ENCODE results near the gene RBCK1.

DNA sequence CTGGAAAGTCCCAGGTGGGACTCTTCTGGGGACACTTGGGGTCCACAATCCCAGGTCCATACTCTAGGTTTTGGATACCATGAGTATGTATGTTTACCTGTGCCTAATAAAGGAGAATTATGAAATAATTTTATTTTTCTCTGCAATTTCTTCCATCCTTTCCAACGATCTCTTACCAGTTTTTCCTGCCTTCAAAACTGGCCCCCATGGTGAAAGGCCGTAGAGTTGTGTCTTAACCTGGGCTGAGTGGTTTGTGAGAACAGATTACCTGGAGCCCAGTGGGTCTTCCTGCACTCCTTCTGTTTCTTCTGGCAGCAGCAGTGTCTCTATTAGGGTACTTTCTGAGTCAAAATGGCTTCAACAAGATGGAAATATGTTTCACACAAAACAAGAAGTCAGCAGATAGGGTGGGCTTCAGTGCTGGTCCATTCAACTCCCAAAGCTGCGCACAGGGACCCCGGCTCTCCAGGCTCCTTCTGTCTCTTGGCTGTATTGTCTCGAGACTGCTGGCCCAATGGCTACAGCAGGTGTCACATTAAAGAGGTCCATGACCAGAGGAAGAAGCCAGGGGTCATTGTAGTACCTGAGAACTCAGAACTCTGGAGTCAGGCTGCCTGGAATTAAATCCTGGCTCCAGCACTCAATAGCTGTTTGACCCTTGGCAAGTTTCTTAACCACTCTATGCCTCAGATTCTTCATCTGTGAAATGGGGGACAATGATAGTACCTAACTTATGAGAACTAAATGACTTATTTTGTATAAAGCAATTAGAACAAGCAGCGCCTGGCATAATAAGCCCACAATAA is 10.5 kb upstream of the RBCK1 start:
- TF ChIP-seq ZSCAN29 (IDR thresholded peaks at IDR 0.05) (no peak), LARP7 (IDR thresholded peaks at IDR 0.05) (no peak), KDM1A (IDR thresholded peaks at IDR 0.05; ENCODE audit: borderline replicate concordance) (no peak), TAF1 (IDR thresholded peaks at IDR 0.05; ENCODE audit: borderline replicate concordance, low read depth, low read length) (no peak), EP300 (IDR thresholded peaks at IDR 0.05; ENCODE audit: borderline replicate concordance in 1 of 2, control insufficient read depth in 1 of 2, low read depth in 2 of 2, low read length in 2 of 2) (no peak), CHD4 (IDR thresholded peaks at IDR 0.05) (no peak), BRCA1 (IDR thresholded peaks at IDR 0.05; ENCODE audit: low read depth, low read length) (no peak), POLR2A (IDR thresholded peaks at IDR 0.05; ENCODE audit: low read depth, low read length) (no peak), MXI1 (IDR thresholded peaks at IDR 0.05; ENCODE audit: low read depth, low read length) (no peak), DPF2 (IDR thresholded peaks at IDR 0.05) (no peak), POU2F2 (IDR thresholded peaks at IDR 0.05; ENCODE audit: borderline replicate concordance, low read depth, low read length) (no peak)
- TF ChIP-seq, protein P1, sequence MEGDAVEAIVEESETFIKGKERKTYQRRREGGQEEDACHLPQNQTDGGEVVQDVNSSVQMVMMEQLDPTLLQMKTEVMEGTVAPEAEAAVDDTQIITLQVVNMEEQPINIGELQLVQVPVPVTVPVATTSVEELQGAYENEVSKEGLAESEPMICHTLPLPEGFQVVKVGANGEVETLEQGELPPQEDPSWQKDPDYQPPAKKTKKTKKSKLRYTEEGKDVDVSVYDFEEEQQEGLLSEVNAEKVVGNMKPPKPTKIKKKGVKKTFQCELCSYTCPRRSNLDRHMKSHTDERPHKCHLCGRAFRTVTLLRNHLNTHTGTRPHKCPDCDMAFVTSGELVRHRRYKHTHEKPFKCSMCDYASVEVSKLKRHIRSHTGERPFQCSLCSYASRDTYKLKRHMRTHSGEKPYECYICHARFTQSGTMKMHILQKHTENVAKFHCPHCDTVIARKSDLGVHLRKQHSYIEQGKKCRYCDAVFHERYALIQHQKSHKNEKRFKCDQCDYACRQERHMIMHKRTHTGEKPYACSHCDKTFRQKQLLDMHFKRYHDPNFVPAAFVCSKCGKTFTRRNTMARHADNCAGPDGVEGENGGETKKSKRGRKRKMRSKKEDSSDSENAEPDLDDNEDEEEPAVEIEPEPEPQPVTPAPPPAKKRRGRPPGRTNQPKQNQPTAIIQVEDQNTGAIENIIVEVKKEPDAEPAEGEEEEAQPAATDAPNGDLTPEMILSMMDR (IDR thresholded peaks at IDR 0.05 in 2 of 3, conservative IDR thresholded peaks at IDR 0.05 in 1 of 3; ENCODE audit: control insufficient read depth in 2 of 3, extremely low read depth in 1 of 3, insufficient read depth in 1 of 3, low read depth in 3 of 3, low read length in 3 of 3), result no peak
- TF ChIP-seq, protein P2, sequence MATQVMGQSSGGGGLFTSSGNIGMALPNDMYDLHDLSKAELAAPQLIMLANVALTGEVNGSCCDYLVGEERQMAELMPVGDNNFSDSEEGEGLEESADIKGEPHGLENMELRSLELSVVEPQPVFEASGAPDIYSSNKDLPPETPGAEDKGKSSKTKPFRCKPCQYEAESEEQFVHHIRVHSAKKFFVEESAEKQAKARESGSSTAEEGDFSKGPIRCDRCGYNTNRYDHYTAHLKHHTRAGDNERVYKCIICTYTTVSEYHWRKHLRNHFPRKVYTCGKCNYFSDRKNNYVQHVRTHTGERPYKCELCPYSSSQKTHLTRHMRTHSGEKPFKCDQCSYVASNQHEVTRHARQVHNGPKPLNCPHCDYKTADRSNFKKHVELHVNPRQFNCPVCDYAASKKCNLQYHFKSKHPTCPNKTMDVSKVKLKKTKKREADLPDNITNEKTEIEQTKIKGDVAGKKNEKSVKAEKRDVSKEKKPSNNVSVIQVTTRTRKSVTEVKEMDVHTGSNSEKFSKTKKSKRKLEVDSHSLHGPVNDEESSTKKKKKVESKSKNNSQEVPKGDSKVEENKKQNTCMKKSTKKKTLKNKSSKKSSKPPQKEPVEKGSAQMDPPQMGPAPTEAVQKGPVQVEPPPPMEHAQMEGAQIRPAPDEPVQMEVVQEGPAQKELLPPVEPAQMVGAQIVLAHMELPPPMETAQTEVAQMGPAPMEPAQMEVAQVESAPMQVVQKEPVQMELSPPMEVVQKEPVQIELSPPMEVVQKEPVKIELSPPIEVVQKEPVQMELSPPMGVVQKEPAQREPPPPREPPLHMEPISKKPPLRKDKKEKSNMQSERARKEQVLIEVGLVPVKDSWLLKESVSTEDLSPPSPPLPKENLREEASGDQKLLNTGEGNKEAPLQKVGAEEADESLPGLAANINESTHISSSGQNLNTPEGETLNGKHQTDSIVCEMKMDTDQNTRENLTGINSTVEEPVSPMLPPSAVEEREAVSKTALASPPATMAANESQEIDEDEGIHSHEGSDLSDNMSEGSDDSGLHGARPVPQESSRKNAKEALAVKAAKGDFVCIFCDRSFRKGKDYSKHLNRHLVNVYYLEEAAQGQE (IDR thresholded peaks at IDR 0.05; ENCODE audit: low read depth, low read length), result no peak
- TF ChIP-seq, protein P3, sequence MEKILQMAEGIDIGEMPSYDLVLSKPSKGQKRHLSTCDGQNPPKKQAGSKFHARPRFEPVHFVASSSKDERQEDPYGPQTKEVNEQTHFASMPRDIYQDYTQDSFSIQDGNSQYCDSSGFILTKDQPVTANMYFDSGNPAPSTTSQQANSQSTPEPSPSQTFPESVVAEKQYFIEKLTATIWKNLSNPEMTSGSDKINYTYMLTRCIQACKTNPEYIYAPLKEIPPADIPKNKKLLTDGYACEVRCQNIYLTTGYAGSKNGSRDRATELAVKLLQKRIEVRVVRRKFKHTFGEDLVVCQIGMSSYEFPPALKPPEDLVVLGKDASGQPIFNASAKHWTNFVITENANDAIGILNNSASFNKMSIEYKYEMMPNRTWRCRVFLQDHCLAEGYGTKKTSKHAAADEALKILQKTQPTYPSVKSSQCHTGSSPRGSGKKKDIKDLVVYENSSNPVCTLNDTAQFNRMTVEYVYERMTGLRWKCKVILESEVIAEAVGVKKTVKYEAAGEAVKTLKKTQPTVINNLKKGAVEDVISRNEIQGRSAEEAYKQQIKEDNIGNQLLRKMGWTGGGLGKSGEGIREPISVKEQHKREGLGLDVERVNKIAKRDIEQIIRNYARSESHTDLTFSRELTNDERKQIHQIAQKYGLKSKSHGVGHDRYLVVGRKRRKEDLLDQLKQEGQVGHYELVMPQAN (conservative IDR thresholded peaks at IDR 0.05), result no peak

Data from GM12878 (cell line).